SU-DHL-6 (cell line): ENCODE data around the gene COX8C.

Source experiments
- CTCF ChIP-seq: fragments of 200-600 bp; sonication (generic); IDR thresholded peaks from one replicate; pipeline ENCODE4 v1.5.1; 2017; ENCODE audit warnings: antibody characterized with exemption, mild to moderate bottlenecking, low read length, moderate library complexity; ENCODE audit not compliant: insufficient read depth, poor library complexity, severe bottlenecking
- EZH2phosphoT487 ChIP-seq: fragments of 200-600 bp; sonication (generic), shearing (Covaris generic); conservative IDR thresholded peaks from 2 replicates; pipeline ENCODE4 v1.6.1; 2018; ENCODE audit warnings: mild to moderate bottlenecking, antibody characterized with exemption, low read length, moderate library complexity, mixed read lengths

- no peak for TF ChIP-seq CTCF
- no peak for TF ChIP-seq EZH2phosphoT487
These were observed 9.1 kb upstream of the COX8C start for GRCh38 chr14:93337884-93338283.
